Fibroblast of lung (primary cell): ENCODE data around the gene DOCK8. TPM values are rescaled to one million over a fixed set of nuclear protein-coding genes. Genes with fewer than 3 reads are reported as not detected.

ENCODE experiments used
- DNase-seq, 2 donors: peaks; one replicate each; pipeline versions ENCODE4 v3.0.0 to v3.0.0-alpha.2; 2010; ENCODE audit warnings: low read depth in 2 of 2
- H2AFZ ChIP-seq: 2 replicates; pipeline ENCODE4 v1.5.1; 2012; ENCODE audit warnings: low read length, control low read depth, inconsistent platforms
- H3K27ac ChIP-seq: 2 replicates; pipeline ENCODE4 v1.5.1; 2011; ENCODE audit warnings: low read length, control low read depth; ENCODE audit not compliant: insufficient read depth
- H3K27me3 ChIP-seq: 2 replicates; pipeline ENCODE4 v1.5.1; 2011; ENCODE audit warnings: mild to moderate bottlenecking, low read length; ENCODE audit not compliant: control insufficient read depth, insufficient read depth
- H3K36me3 ChIP-seq: 2 replicates; pipeline ENCODE4 v1.5.1; 2011; ENCODE audit warnings: low read length; ENCODE audit not compliant: control insufficient read depth, insufficient read depth
- H3K4me1 ChIP-seq: 2 replicates; pipeline ENCODE4 v1.5.1; 2011; ENCODE audit warnings: low read length; ENCODE audit not compliant: control insufficient read depth, insufficient read depth; ENCODE audit errors: extremely low read depth
- H3K4me2 ChIP-seq: 2 replicates; pipeline ENCODE4 v1.5.1; 2011; ENCODE audit warnings: low read length, control low read depth; ENCODE audit not compliant: insufficient read depth; ENCODE audit errors: extremely low read depth
- H3K4me3 ChIP-seq, 4 experiments: fragments of 200-600 bp in 1 of 4; sonication (generic) in 1 of 4; replicated peaks in 1 of 4; 2 replicates each; pipeline ENCODE4 v1.5.1; 2011 to 2016; ENCODE audit warnings: low read length in 4 of 4, low read depth in 3 of 4, mild to moderate bottlenecking in 3 of 4, control low read depth in 2 of 4, inconsistent platforms in 1 of 4, mixed read lengths in 1 of 4; ENCODE audit not compliant: insufficient read depth in 1 of 4; ENCODE audit errors: control extremely low read depth in 1 of 4
- H3K79me2 ChIP-seq: 2 replicates; pipeline ENCODE4 v1.5.1; 2012; ENCODE audit warnings: mild to moderate bottlenecking, low read length, inconsistent platforms; ENCODE audit not compliant: control insufficient read depth, insufficient read depth
- H3K9ac ChIP-seq: 2 replicates; pipeline ENCODE4 v1.5.1; 2011; ENCODE audit warnings: mild to moderate bottlenecking, low read length, control low read depth; ENCODE audit not compliant: insufficient read depth
- H3K9me3 ChIP-seq: 2 replicates; pipeline ENCODE4 v1.5.1; 2012; ENCODE audit warnings: low read depth, low read length; ENCODE audit not compliant: control insufficient read depth, insufficient read depth
- H4K20me1 ChIP-seq: 2 replicates; pipeline ENCODE4 v1.5.1; 2011; ENCODE audit warnings: low read length; ENCODE audit not compliant: control insufficient read depth, insufficient read depth; ENCODE audit errors: extremely low read depth
- CTCF ChIP-seq, 2 donors: IDR thresholded peaks in 1 of 2; conservative IDR thresholded peaks in 1 of 2; 1 replicate in 1 of 2; 2 replicates in 1 of 2; pipeline ENCODE4 v1.5.1; 2011 to 2012; ENCODE audit warnings: low read length in 2 of 2, control low read depth in 1 of 2, inconsistent platforms in 1 of 2, low read depth in 1 of 2, mild to moderate bottlenecking in 1 of 2
- EZH2 ChIP-seq: IDR thresholded peaks from 2 replicates; pipeline ENCODE4 v1.5.1; 2012; ENCODE audit warnings: low read length, control low read depth, mild to moderate bottlenecking; ENCODE audit errors: missing control alignments
- polyA plus RNA-seq, 2 donors: library from polyadenylated mRNA; depleted of rRNA in 1 of 2; stranded (reverse) in 1 of 2; unstranded in 1 of 2; fragments of >200 nt; gene quantifications; 2 replicates each; pipeline ENCODE4 v1.2.1, GENCODE V29; 2011 to 2012; ENCODE audit warnings: missing spikeins in 1 of 2
- total RNA-seq: library from RNA; depleted of rRNA; stranded (reverse); fragments of >200 nt; gene quantifications from 2 replicates; pipeline ENCODE4 v1.2.1, GENCODE V29; 2014

The DOCK8 gene
- total and polyA plus RNA-seq, 2 donors (not counting 1 experiment from before 2014, with no cell fraction given), result under 0.01 TPM; not detected in 1

- H3K9me3 ChIP-seq, result no peaks in the 10 kb centered on the region
- no peaks in the 10 kb centered on the region for H3K27me3 ChIP-seq
- H3K9ac ChIP-seq, result no peak overlapping the region
- no peak overlapping the region for H3K27ac ChIP-seq
- H3K36me3 ChIP-seq, result no peaks in the 10 kb centered on the region
- H3K4me2 ChIP-seq, result no peak overlapping the region
- DNase-seq, result no peak
- TF ChIP-seq CTCF (conservative IDR thresholded peaks at IDR 0.05 in 1 of 2, IDR thresholded peaks at IDR 0.05 in 1 of 2; ENCODE audit: low read depth in 1 of 2, low read length in 2 of 2) (no peak), EZH2 (no peak)
- H3K4me1 ChIP-seq, result no peaks in the 10 kb centered on the region
- no peak overlapping the region for H3K4me3 ChIP-seq
- no peaks in the 10 kb centered on the region for H4K20me1 ChIP-seq
- H2AFZ ChIP-seq, result no peak overlapping the region
- H3K79me2 ChIP-seq, result no peaks in the 10 kb centered on the region
These were observed 23.2 kb downstream of the DOCK8 start for GRCh38 chr9:237858-238345.

GRCh38 chr9:242461-243080 is 27.9 kb downstream of the DOCK8 start:
- Histone ChIP-seq H3K36me3 (no peaks in the 10 kb centered on the region), H3K4me2 (no peak overlapping the region), H3K4me3 (no peak overlapping the region), H4K20me1 (no peaks in the 10 kb centered on the region), H3K27me3 (no peaks in the 10 kb centered on the region), H3K9me3 (no peaks in the 10 kb centered on the region), H3K4me1 (no peaks in the 10 kb centered on the region), H3K79me2 (no peaks in the 10 kb centered on the region), H3K27ac (no peak overlapping the region), H3K9ac (no peak overlapping the region), H2AFZ (no peak overlapping the region)
- TF ChIP-seq EZH2 (no peak), CTCF (conservative IDR thresholded peaks at IDR 0.05 in 1 of 2, IDR thresholded peaks at IDR 0.05 in 1 of 2; ENCODE audit: low read depth in 1 of 2, low read length in 2 of 2) (no peak)
- no peak for DNase-seq

- H3K9me3 ChIP-seq, result no peaks in the 10 kb centered on the region
- no peak overlapping the region for H3K27ac ChIP-seq
- no peaks in the 10 kb centered on the region for H3K4me1 ChIP-seq
- H3K4me2 ChIP-seq, result no peak overlapping the region
- no peaks in the 10 kb centered on the region for H3K79me2 ChIP-seq
- H3K4me3 ChIP-seq, result no peak overlapping the region
- H2AFZ ChIP-seq, result no peak overlapping the region
- H3K27me3 ChIP-seq, result no peaks in the 10 kb centered on the region
- H4K20me1 ChIP-seq, result no peaks in the 10 kb centered on the region
- H3K9ac ChIP-seq, result no peak overlapping the region
- no peak for DNase-seq
- H3K36me3 ChIP-seq, result no peaks in the 10 kb centered on the region
- TF ChIP-seq EZH2, result no peak
- no peak for TF ChIP-seq CTCF (conservative IDR thresholded peaks at IDR 0.05 in 1 of 2, IDR thresholded peaks at IDR 0.05 in 1 of 2; ENCODE audit: low read depth in 1 of 2, low read length in 2 of 2)
These were observed 33.8 kb downstream of the DOCK8 start for GRCh38 chr9:248278-248961.
